HG03520 (cell line): ENCODE measurements around the gene TFDP1.

Experiments
- ATAC-seq: cut with Tn5 transposase; IDR thresholded peaks from one replicate; pipeline ENCODE4 v1.9.1; 2021; ENCODE audit warnings: mild to moderate bottlenecking, moderate library complexity; ENCODE audit not compliant: unreplicated experiment

The TFDP1 gene, protein sequence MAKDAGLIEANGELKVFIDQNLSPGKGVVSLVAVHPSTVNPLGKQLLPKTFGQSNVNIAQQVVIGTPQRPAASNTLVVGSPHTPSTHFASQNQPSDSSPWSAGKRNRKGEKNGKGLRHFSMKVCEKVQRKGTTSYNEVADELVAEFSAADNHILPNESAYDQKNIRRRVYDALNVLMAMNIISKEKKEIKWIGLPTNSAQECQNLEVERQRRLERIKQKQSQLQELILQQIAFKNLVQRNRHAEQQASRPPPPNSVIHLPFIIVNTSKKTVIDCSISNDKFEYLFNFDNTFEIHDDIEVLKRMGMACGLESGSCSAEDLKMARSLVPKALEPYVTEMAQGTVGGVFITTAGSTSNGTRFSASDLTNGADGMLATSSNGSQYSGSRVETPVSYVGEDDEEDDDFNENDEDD

DNA sequence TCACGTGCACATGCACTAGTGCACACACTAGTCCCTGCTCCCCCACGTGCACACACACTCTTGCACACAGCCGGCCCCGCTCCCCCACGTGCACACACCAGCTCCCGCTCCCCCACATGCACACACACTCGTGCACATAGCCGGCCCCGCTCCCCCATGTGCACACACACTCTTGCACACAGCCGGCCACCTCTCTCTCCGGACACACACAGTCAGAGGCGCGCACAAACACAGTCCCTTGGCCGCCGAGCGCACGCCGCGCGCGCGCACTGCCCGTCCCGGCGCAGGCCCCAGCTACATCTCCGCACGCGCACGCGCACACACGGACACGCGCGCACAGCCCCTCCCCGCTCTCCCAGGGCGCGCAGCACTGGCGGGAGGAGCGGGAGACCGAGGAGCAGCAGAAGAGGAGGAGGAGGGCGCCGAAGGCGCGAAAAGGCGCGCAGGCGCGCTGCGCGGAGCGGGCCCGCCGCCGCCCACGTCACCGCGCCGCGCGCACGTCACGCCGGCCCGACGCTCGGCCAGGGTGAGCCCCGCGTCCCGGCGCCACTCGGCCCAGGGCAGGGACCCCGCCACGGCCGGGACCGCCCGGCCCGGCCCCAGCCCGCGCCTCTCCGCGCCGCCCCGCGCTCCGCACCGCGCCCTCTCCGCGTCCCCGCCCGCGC lies at the start of gene TFDP1:
Gene TFDP1, plus strand, starts transcription at position 549 of the 665 bp plus-strand sequence. CDS start 1,085 bp downstream, outside the sequence.
- peak; percentile 78 for ATAC-seq

DNA sequence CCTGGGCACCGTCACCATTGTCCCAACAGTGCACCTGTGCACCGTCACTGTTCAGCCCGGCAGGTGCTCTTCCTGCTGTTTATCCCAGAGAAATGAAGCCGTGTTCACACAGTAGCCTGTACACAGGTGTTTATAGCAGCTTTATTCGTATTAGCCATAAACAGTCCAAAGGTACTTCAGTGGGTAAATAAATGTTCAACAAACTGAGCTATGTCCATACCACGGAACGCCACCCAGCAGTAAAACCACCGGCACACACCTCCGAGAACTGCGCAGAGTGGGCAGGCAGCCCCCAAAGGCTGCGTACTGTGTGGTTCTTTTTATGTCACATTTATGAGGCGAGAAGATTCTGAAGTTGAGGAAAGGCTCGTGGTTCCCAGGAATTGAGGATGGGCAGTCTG lies 49.2 kb upstream of the TFDP1 start:
- ATAC-seq, result no peak

DNA sequence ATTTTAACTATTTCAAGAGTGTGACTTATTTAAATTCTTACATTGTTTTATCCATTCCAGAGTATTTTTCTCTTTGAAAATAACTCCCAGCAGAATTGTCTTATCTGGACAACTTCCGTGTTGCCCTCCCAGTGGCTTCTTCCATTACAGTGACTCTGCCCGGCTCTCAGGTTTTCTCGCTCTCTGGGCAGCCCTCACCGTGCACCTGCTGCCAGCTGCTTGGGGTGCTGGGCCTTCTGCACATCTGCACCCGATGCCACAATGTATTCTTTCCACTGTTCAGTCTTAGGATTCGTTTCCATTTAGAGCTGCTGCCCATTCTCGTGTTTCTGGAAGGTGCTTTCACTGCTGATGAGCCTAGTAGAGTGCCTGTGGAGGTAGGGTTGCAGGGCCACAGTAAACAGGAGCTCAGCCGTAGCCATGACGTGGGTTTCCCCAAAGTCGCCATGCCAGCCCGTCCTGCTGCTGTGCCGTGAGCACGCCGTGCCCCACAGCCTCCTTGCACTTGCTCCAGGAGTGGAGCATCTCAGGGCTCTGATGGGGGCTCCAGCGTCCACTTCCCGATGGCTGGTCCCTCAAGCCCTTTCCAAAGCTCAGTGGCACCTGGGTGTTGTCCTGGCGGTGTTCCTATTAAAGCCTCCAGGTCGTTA lies 48.0 kb upstream of the TFDP1 start:
- no peak for ATAC-seq

DNA sequence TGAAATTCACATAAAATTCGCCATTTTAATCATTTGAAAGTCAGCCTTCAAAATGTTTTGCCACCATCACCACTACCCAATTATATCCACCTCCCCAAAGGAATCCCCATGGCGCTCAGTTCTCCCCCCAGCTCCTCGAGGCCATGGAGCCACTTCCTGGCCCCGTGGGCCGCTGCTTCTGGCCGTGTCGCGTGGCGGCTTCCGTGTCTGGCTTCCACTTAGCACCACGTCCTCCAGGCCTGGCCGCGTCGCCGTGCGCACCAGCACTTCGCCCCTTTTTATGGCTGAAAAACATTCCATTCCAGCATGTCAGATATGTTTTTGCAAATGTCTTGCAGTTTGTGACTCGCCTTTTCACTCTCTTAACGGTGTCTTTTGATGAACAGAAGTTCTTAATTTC lies 47.3 kb upstream of the TFDP1 start:
- no peak for ATAC-seq

DNA sequence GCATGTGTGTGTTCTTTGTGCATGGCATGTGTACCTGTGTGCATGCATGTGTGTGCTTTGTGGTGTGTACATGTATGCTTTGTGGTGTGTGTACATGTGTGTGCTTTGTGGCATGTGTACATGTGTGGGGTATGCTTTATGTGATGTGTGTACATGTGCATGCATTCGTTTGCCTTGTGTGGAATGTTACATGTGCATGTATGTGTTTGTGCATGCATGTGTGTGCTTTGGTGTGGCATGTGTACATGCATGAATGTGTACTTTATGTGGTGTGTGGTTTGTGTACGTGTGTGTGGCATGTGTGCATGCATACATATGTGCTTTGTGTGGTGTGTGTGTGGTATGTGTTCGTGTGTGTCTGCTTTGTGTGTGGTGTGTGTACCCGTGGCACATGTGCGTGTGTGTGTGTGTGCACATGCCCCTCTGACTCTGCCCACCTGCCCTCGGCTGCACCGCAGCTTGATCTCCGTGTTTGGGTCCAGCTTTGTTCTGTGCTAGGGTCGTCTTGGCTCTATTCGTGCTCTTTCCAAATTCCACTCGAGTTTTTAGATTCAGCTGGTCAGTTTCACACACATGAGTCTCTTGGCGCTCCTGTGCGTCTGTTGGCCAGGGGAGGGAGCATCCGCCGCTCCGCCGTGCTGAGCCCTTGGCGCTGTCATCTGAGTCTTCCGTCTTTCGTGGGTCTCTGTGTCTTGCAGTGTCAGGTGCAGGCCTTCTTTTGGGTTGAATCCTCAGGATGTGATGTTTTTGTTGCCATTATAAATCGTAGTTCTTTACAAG lies 46.5 kb upstream of the TFDP1 start:
- no peak for ATAC-seq

DNA sequence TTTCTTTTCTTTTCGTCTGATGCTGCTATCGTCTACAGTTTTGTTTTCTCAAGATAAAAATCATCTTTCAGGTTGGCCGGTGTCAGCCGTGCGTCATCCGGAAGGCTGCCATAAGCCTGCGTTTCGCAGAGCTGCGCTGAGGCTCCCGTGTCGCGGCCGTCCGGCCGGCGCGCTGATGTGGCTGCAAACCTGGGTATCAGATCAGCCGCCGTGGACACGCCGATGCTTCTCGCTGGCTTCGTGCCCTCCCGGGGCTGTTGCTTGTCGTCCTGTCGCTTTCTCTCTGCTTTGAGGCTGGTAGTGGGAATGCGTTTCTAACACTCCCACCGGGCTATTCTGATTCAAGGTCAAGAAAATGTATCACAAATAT lies 45.9 kb upstream of the TFDP1 start:
- ATAC-seq, result no peak

DNA sequence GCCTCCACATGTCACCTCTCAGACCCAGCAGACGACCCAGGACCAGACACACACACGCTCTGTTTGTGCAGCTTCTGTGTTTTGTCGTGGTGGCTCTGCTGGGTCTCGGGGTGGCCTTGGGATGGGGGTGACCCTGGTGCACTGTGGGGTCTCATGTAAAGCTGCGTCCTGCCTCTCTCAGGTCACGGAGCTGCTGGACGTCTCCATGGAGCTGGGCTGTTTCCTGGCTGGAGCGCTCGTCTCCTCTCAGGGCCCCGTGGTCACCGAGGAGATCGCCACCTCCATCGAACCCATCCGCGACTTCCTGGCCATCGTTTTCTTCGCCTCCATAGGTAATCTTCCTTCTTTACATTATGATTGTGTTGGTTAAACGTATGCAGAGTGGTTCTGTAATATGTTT lies 45.4 kb upstream of the TFDP1 start:
- ATAC-seq, result no peak

DNA sequence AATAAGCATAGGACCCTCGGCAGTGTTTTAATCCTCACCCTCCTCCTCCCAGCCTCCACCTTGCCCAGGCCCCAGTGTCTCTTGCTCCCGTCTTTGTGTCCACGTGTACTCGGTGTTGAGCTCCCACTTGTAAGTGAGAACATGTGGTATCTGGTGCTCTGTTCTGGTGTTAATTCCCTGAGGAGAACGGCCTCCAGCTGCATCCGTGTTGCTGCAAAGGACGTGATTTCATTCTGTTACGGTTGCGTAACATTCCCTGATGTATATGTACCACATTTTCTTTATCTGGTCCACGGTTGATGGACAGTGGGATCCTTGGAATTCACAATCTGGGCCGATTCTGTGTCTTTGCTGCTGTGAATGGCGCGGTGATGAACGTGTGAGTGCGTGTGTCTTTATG lies 44.7 kb upstream of the TFDP1 start:
- no peak for ATAC-seq

DNA sequence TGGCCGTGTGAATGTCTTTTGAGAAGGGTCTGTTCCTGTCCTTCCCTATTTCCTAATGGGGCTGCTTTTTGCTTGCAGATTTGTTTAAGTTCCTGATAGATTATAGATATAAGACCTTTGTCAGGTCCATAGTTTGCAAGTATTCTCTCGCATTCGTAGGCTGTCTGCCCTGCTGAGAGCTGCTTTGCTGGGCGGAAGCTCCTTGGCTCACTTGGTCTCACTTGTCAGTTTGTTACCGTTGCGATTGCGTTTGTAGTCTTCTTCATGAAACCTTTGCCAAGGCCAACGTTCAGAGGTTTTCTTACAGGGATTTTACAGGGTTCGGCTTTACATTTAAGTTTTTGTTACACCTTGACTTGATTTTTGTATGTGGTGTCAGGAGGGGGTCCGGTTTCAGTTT lies 44.0 kb upstream of the TFDP1 start:
- ATAC-seq, result no peak

DNA sequence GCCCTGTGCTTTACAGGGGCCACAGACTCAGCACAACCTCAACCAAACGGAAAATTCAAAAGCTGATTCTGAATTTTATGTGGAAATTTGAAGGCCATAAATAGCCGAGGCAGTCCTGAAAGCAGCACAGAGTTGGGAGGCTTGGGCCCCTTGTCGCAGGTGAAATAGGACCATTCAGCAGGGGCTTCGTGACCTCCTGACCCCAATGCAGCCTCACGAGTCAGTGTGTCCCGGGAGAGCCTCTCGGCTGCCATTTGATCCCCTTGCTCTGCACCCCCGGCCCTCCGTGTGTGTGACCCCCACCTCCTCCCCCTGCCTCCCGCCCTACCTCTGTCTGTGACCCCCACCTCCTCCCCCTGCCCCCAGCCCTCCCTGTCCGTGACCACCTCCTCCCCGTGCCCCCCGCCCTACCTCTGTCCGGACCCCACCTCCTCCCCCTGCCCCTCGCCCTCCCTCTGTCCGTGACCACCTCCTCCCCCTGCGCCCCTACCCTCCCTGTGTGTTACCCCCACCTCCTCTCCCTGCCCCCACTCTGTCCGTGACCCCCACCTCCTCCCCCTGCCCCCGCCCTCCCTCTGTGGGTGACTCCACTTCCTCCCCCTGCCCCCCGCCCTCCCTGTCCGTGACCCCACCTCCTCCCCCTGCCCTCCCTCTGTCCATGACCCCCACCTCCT lies 41.7 kb upstream of the TFDP1 start:
- ATAC-seq, result no peak

DNA sequence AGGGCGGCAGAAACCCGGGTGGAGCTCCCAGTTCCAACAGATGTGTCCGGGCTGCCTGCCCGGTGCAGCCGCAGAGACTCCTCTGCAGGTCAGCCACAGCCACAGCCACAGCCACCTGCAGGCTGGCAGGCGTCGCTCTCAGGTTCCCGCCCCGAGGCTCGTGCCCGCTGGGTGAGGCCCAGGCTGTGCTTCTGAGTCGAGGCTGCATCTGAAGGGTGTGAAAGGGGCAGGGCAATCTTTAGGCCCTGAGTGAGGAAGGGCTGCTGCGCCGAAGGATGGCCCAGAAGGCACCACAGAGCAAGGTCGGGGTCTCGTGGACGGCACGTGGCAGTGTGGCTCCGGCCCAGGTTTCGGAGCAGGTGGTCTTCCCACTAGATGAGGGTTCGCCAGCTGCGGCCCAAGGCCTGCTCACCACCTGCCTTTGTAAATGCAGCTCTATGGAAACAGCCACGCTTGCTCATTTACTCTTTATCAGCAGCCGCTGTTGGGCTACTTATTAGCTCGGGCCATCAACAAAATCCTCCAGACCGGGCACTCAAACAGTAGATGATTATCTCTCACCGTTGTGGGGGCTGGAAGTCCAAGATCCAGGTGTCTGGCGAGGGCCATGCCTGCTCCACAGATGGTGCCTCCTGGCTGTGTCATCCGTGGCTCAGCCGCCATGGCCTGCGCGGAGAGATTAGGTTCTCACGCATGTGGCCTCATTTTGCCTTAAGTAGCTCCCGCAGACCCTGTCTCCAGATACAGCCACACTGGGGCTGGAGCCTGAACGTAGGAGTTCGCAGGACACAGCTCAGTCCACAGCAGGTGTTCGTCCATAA lies 40.3 kb upstream of the TFDP1 start:
- no peak for ATAC-seq

DNA sequence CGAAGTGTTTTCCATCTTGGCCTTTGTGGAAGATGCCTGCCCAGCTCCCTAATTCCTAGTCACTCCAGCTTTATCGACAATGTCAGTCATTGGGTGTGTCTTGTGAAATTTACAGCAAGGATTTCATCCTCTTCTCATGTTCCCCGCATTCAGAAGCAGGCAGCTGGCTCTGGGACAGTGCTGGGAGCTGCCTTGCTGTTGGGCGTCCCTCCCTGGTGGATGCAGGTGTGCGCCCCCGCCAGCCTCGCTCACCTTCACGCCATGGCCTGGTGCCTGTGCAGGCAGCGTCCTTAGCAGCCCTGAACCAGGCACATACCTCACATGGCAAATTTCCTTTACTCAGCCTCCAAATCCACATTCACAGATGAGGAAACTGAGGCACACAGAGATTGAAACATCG lies 39.7 kb upstream of the TFDP1 start:
- no peak for ATAC-seq

DNA sequence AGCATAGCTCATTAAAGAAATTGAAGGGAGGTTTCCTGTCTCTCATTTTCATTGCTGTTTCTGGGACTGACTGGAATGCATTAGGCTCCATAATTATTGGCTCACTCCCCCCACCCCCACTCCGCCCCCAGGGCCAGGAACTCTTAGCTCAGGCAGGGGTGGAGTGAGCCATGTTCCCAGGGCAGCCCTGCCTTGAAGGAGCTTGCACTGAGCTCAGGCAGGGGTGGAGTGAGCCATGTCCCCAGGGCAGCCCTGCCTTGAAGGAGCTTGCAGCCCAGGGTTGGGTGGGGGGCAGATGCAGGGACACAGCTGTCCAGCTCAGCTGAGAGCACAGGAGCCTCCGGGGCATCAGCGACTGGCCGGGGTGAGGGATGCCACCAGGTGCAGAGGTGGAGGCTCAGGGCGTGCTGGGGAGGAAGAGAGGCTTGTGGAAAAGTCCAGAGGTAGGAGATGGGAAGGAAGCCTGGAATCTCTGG lies 39.1 kb upstream of the TFDP1 start:
- no peak for ATAC-seq

DNA sequence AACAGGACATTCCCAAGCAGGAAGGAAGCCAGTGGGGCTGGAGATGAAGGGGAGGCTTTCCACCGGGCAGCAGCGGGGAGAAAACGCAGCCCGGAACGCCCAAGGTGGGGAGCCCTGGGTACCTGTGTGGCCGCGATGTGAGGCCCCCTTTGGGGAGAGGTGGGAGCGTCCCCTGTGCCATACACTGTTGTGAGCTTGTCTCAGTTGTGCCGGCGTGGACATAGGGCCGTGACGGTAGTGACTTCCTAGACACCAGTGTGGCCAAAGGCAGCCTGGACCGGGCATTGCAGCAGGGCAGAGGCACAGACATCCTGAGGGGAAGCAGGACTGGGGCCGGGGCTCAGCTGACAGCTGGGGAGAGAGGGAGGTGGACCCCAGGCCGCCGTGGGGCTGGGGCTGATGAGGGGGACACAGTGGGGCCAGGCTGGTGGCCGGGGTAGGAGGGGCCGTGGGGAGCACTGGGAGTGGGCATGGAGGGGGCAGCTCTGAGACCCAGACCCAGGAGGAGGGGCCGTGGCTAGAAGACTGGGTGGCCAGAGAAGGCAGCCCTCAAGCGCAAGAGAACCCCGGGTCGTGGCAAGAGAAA lies 38.5 kb upstream of the TFDP1 start:
- no peak for ATAC-seq

DNA sequence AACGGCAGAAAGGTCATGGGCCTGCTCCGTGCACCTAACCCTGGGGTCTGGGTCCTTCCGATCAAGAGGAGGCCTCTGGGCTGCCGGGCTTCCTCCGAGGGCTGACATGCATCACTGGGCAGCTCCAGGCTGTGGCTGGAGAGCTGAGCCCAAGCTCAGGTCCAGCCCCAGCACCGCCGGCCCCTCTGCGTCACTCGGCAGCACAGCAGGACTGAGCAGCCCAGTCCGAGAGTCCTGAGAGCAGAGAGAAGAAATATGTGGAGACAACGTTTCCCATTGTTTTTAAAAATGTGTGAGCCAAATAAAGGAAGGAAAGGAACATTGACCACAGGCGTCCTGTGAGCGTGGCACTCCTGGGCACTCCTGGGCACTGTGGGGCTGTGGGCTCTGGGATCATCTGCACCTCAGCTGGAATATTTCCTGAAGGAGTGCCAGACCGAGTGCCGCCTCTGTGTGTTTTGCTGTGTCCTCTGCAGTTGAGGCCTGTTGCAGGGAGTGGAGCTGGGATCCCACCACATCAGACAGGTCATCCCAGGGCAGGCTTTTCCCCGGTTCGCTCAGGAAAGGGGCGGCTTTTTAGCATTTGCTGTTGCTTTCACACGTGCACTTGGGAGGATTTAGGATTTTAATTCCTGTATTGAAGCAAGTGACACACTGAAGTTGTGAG lies 37.8 kb upstream of the TFDP1 start:
- ATAC-seq, result no peak

DNA sequence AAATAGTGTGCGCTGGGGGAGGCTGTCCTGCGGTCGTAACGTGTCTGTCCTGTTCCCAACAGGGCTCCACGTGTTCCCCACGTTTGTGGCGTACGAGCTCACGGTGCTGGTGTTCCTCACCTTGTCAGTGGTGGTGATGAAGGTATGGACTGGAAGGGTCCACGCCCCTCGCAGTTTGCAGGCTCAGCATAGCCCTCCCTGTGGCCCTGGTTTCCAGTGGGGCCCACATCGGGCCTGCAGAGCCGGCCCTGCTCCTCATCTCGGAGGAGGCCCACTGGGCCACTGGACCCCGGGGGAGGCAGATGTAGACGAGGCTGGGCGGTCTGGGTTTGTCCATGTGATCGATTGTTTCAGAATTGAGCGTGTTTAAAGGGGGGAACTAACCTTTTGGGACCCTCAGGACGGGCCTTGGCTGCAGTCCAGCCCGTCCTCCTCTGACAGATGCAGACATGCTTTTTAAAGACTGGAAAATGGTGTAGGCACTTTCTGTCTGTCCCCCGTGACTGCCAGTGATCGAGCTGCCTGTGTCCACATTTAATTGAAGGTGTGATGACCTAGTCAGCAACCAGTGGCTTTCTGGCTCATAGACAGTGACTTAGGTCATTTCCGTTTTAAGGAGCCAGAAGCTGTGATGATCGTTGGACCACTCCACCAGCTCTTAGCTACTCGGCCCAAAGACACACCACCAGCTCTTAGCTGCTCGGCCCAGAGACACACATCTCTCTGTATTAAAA lies 37.1 kb upstream of the TFDP1 start:
- ATAC-seq, result no peak

DNA sequence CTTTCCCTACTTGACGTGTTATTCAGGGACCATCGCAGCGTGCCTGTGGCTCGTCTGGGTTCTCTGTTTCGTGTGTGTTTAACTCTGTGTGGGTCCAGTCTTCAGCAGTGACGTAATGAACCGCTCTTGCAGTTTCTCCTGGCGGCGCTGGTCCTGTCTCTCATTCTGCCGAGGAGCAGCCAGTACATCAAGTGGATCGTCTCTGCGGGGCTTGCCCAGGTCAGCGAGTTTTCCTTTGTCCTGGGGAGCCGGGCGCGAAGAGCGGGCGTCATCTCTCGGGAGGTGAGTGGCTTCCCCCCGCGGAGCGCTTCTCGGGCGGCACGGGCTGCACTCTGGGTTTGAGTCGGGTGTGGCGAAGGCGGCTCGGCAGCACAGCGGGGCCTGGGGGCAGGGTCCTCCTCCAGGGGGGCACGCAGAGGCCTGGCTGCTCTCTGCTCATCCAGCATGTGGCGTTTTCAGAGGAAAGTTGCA lies 36.3 kb upstream of the TFDP1 start:
- ATAC-seq, result no peak
